Breast epithelium (tissue), 3 donors: ENCODE measurements around the gene SYNM.

ENCODE experiments used
- CTCF ChIP-seq, 3 donors: fragments of 450-650 bp; IDR thresholded peaks; one replicate each; pipeline ENCODE4 v1.5.1; 2016 to 2017; ENCODE audit warnings: antibody characterized with exemption in 3 of 3, mild to moderate bottlenecking in 3 of 3, moderate library complexity in 3 of 3
- POLR2A ChIP-seq: fragments of 450-650 bp; IDR thresholded peaks from one replicate; pipeline ENCODE4 v1.6.1; 2016; ENCODE audit warnings: antibody characterized with exemption, mild to moderate bottlenecking, moderate library complexity
- POLR2AphosphoS5 ChIP-seq, 3 donors: sonication (generic); formaldehyde crosslinking; IDR thresholded peaks; one replicate each; pipeline ENCODE4 v1.6.1; 2017; ENCODE audit warnings: antibody characterized with exemption in 3 of 3

- no peak for TF ChIP-seq CTCF (IDR thresholded peaks at IDR 0.05)
- TF ChIP-seq POLR2A, result no peak
- no peak for TF ChIP-seq POLR2AphosphoS5 (IDR thresholded peaks at IDR 0.05)
Measured at GRCh38 chr15:99180964-99181306, 76.1 kb downstream of the SYNM start.
